Left hindlimb (tissue), 1 donor: ENCODE measurements around the gene SIRT2.
"Not testable (repeated sequence)": the region's sequence is repeated elsewhere in the genome, so short reads cannot be mapped to it uniquely, and the experiment has no call there.

ENCODE experiments used
- DNase-seq: peaks from one replicate; pipeline ENCODE4 v3.0.0-alpha.2; 2018

Gene SIRT2

GRCh38 chr19:38892841-38893240, 6.6 kb downstream of the SIRT2 start:
- no peak for DNase-seq

DNA sequence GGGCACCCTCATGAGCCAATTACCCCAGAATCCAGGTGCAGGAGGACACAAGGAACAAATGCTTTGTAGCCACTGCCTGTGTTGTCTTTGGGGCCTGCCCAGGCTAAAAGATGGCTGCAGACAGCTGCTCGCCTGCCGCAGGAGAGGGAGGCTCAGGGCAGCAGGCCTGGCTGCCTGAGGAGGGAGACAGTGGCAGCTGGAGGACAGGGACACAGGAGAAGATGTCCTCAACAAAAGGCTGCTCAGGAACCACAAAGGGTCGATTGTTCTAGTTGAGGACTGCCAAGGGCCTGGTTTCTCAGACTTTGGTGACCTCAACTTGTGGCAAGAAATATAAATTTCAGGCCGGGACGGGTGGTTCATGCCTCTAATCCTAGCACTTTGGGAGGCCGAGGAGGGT, 7.6 kb downstream of the SIRT2 start:
- DNase-seq = no peak

GRCh38 chr19:38890686-38891085, 8.7 kb downstream of the SIRT2 start:
- DNase-seq = no peak

- DNase-seq = no peak
Measured at GRCh38 chr19:38889803-38890202, 9.6 kb downstream of the SIRT2 start.

DNA sequence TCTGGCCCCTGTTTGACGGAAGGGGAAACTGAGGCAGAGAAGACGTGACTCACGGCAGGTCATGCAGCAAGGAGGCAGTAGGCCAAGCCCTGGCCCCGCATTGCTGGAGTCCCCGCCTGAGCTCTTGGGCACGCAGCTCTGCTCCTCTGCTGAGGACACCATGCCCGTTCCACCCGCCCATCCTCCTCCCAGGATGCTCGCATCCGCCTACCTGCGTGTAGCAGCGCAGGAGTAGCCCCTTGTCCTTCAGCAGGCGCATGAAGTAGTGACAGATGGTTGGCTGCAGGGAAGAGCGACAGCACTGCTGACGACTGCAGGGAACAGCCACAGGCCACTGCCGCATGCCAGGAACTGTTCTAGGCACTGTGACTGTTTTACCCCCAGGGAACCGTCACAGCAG, 10.5 kb downstream of the SIRT2 start:
- DNase-seq = no peak

GRCh38 chr19:38884691-38885090, 14.7 kb downstream of the SIRT2 start:
- not testable (repeated sequence) for DNase-seq

- DNase-seq = no peak
Measured at GRCh38 chr19:38883286-38883685, 16.1 kb downstream of the SIRT2 start.

- no peak for DNase-seq
Measured at GRCh38 chr19:38880882-38881609, 18.4 kb downstream of the SIRT2 start.

DNA sequence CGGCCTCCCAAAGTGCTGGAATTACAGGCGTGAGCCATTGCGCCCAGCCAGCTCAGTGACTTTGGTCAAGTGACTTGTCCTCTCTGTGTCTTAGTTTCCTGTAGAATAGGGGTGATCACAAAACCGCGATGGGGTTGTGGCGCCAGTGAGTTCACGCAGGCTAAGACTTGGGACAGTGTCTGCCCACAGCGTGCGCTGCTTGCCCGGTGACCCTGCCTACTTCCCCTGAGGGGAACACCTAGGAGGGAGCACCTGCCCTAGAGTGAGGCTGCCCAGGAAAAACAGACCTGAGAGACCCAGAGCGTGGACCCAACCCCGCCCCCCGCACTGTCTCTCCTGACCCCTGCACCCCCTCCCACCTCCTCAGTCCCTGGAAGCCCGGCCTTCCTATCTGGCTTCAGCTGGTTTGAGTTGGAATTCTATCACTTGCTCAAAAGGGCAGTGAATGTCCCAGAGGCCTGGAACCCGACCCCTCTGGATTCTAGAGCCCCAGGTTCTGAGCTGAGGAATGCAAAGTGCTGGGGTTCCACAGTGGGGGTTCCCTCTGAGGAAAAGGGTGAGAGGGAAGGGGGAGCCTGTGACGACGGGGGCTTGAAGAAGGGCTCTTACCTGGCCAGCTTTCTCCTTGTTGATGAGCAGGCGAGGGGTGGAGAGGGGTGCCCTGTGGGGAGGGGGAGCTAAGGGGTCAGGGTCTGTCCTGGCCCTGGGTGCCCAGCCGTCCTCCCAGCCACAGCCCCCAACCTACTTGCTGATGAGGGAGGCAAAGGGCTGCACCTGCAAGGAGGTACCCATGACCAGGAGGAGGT, 19.1 kb downstream of the SIRT2 start:
- no peak for DNase-seq

GRCh38 chr19:38879400-38879751, 20.0 kb downstream of the SIRT2 start:
- DNase-seq = no peak

DNA sequence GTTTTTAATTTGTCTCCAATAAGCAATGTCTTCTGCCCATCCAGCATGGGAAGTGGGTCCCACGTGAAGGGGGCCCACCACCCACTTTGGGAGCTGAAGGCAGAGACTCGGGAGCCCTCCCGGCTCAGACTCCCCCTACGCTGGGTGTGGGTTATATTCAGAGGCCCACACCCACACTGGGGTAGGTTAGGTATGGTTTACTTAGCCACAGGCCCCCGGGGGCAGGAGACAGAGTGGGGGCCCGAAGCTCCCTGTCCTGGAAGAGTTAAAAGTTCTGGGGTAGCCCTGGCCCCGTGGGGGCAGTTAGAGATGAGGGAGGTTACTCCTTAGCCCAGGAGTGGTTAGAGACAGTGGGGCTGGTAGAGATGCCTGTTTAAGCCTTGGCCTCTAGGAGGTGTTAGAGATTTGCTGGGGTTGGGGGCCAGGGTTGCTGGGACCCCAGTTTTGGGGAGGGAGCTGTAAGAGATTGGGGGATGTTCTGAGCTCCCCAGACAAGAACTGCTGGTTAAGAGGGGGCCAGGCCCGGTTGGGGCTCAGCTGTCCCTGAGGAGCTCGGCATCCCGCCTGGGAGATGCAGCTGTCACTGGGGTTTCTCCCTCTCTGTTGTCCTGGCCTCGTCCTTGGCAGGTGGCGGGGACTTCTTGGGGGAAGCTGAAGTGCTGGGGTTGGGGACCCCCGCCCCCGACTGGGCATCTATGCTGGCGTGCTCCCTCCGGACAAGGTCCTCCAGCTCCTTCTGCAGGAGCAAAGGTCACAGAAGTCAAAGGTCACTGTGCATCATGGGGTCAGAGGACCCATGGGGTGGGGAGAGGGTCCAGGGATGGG, 20.6 kb downstream of the SIRT2 start:
- DNase-seq = no peak

DNA sequence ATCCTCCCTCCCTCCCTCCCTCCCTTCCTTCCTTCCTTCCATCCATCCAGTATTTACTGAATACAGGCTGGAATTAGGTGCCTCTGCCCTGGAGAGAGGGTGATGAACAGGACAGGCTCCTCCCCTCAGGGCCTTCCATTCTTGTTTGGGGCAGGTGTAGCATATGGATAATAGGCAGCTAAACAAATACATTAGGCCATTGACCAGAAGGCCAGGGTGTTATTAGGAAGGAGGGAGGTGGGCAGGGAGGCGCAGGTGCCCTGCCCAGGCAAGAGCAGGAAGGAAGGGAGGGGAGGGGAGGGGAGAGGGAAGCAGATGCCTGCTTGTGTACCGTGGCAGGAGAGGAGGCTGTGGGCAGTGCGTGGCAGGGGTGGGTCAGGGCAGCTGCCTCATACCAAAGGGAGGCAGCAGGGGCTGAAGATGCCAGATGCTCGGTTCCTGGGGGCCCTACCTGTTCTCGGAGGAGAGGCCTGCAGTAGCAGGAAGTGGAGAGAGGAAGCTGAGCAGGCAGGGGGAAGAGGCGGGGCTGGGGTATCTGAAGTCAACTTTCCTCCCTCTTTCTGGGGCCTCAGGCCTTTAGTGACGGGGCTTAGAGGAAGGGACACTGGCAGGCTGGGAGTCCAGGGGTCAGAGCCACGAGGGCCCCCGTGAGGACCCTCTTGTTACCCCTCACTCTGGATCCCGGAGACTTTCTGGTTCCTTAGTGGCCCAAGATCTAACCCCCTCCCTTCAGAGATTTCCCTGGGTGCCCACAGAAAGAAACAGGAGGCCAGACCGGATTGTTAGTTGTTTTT, 21.4 kb downstream of the SIRT2 start, which contains the start of gene RINL:
TSS of gene RINL (minus strand) at position 495 of the 794 bp plus-strand sequence. CDS start 1,533 bp downstream, outside the sequence.
- no peak for DNase-seq

GRCh38 chr19:38875656-38876395, 23.6 kb downstream of the SIRT2 start:
- no peak for DNase-seq

GRCh38 chr19:38873400-38873799, 26.0 kb downstream of the SIRT2 start:
- not testable (repeated sequence) for DNase-seq

DNA sequence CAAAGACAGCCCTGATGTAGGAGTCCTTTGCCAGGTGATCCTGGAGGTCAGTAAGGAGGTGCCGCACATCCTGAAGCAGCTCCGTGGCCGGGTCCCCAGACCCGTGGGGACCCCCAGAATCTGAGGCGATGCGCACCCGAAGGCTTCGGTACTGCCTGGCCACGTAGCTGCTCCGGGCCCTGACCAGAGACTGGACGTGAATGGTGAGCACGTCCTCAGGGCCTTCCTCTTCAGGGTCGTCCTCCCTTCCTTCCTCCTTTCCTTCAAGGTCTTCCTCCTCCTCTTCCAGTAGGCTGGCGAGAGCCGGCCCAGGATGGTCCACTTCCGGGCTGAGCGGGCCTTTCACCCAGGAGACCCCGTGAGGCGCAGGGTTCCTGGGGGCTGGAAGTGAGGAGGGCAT, 28.8 kb downstream of the SIRT2 start:
- no peak for DNase-seq

DNA sequence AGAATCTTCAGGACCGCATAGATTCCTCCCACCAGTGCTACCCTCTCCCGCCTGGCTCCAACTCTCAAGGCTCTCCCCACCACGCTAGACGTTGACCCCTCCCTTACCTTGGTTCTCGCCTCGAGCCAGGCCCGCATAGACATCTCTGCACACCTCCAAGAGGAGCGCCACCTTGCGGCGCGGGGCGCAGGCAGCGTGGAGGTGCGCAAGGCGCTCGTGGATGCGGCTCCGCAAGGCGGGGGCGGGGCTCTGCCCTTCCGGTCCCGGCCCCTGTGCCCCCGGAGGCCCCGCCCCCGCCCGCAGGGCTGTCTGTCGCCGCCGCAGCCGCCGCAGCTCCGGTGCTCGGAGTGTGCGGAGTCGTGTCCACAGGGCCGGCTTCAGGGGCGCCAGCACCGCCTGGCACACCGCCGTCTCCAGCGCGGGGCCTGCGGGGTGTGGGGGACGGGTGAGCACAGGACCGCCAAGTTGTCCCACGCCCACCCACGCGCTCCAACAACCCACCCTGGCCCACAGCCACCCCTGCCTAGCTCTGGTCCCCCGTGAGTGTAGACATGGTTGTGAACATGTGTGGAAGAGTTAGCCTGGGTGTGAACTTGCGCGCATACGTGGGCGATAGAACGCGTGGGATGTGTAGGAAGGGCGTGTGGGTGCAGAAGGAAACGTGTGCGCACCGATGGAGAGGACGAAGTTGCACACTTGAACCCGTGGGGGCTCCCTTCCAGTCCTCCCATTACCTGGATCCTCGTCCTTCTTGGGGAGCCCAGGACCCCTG, 29.4 kb downstream of the SIRT2 start:
- peak; percentile 79 for DNase-seq

- DNase-seq = no peak
Measured at GRCh38 chr19:38869160-38869835, 30.1 kb downstream of the SIRT2 start.

- no peak for DNase-seq
Measured at GRCh38 chr19:38868551-38868950, 30.9 kb downstream of the SIRT2 start.

- DNase-seq = no peak
Measured at GRCh38 chr19:38867171-38867780, 32.1 kb downstream of the SIRT2 start.
